HL-60/S4 treated with phorbol 12-myristate 13-acetate at 8.2 ng/mL for 4 days and 3 days (cell line): ENCODE data around the gene SZT2.

Source experiments
- in situ Hi-C: fragments of 300-500 bp; cut with MboI; formaldehyde crosslinking; loops from 2 replicates; pipeline ENCODE4 v1.15.0; 2022; ENCODE audit warnings: low sequenced_read_pairs

SZT2 gene

GRCh38 chr1:43439781-43440180 is 50.1 kb downstream of the SZT2 start:
- in situ Hi-C loops, result no loop called here

- in situ Hi-C loops, result no loop called here
These were observed 50.7 kb downstream of the SZT2 start for GRCh38 chr1:43440358-43440757.

- in situ Hi-C loops, result no loop called here
These were observed 51.6 kb downstream of the SZT2 start for GRCh38 chr1:43441166-43441893.

GRCh38 chr1:43441894-43442637 is 52.4 kb downstream of the SZT2 start:
- in situ Hi-C loops, result no loop called here

- in situ Hi-C loops, result no loop called here
These were observed 53.1 kb downstream of the SZT2 start for GRCh38 chr1:43442756-43443155.

- in situ Hi-C loops, result no loop called here
These were observed 53.7 kb downstream of the SZT2 start for GRCh38 chr1:43443197-43443946.

- in situ Hi-C loops, result no loop called here
These were observed 54.6 kb downstream of the SZT2 start for GRCh38 chr1:43444151-43444828.

GRCh38 chr1:43444836-43445235 is 55.1 kb downstream of the SZT2 start:
- in situ Hi-C loops, result no loop called here

GRCh38 chr1:43445606-43446387 is 56.1 kb downstream of the SZT2 start:
- in situ Hi-C loops, result no loop called here

GRCh38 chr1:43446388-43446740 is 56.7 kb downstream of the SZT2 start:
- in situ Hi-C loops, result no loop called here

GRCh38 chr1:43446881-43447835 is 57.5 kb downstream of the SZT2 start:
- in situ Hi-C loops, result no loop called here

- in situ Hi-C loops, result no loop called here
These were observed 58.4 kb downstream of the SZT2 start for GRCh38 chr1:43447891-43448708.

GRCh38 chr1:43448955-43449707 is 59.4 kb downstream of the SZT2 start:
- in situ Hi-C loops, result no loop called here

GRCh38 chr1:43449708-43450069 is 60.0 kb downstream of the SZT2 start:
- in situ Hi-C loops, result no loop called here

- in situ Hi-C loops, result no loop called here
These were observed 60.7 kb downstream of the SZT2 start for GRCh38 chr1:43450251-43450941.

- in situ Hi-C loops, result no loop called here
These were observed 61.5 kb downstream of the SZT2 start for GRCh38 chr1:43451157-43451591.
